ENCODE data around the gene INTS4.
"Not testable (repeated sequence)": the region's sequence is repeated elsewhere in the genome, so short reads cannot be mapped to it uniquely, and the experiment has no call there.

Gene INTS4

GRCh38 chr11:78032090-78032489, 37.6 kb upstream of the INTS4 start:
- H3K4me3 ChIP-seq (ENCODE audit: low read depth, low read length), result no peak overlapping the region
- no peak for TF ChIP-seq CTCF (IDR thresholded peaks at IDR 0.05; ENCODE audit: control insufficient read depth, extremely low read depth, insufficient read depth)
- DNase-seq (ENCODE audit: low read depth), result no peak

- no peak for TF ChIP-seq CTCF (IDR thresholded peaks at IDR 0.05; ENCODE audit: control insufficient read depth, extremely low read depth, insufficient read depth)
- no peak for DNase-seq (ENCODE audit: low read depth)
- no peak overlapping the region for H3K4me3 ChIP-seq (ENCODE audit: low read depth, low read length)
Observed at GRCh38 chr11:78031629-78032028, 37.2 kb upstream of the INTS4 start.

- DNase-seq (ENCODE audit: low read depth), result peak; percentile 18
- H3K4me3 ChIP-seq (ENCODE audit: low read depth, low read length), result no peak overlapping the region
- no peak for TF ChIP-seq CTCF (IDR thresholded peaks at IDR 0.05; ENCODE audit: control insufficient read depth, extremely low read depth, insufficient read depth)
Observed at GRCh38 chr11:78030429-78031325, 36.2 kb upstream of the INTS4 start.

GRCh38 chr11:78028423-78028822, 34.0 kb upstream of the INTS4 start:
- not testable (repeated sequence) for H3K4me3 ChIP-seq (ENCODE audit: low read depth, low read length); DNase-seq (ENCODE audit: low read depth)

- no peak overlapping the region for H3K4me3 ChIP-seq (ENCODE audit: low read depth, low read length)
- TF ChIP-seq CTCF (IDR thresholded peaks at IDR 0.05; ENCODE audit: control insufficient read depth, extremely low read depth, insufficient read depth), result no peak
- no peak for DNase-seq (ENCODE audit: low read depth)
Observed at GRCh38 chr11:78027759-78028158, 33.3 kb upstream of the INTS4 start.

- H3K4me3 ChIP-seq (ENCODE audit: low read depth, low read length), result no peak overlapping the region
- no peak for DNase-seq (ENCODE audit: low read depth)
- TF ChIP-seq CTCF (IDR thresholded peaks at IDR 0.05; ENCODE audit: control insufficient read depth, extremely low read depth, insufficient read depth), result no peak
Observed at GRCh38 chr11:78025378-78025777, 30.9 kb upstream of the INTS4 start.

GRCh38 chr11:78023426-78023825, 29.0 kb upstream of the INTS4 start:
- no peak overlapping the region for H3K4me3 ChIP-seq (ENCODE audit: low read depth, low read length)
- DNase-seq (ENCODE audit: low read depth), result no peak
- TF ChIP-seq CTCF (IDR thresholded peaks at IDR 0.05; ENCODE audit: control insufficient read depth, extremely low read depth, insufficient read depth), result no peak
